Body of pancreas (tissue), 4 donors: Measurements from ENCODE around the gene ENAM. TPM values are rescaled to one million over a fixed set of nuclear protein-coding genes. Genes with fewer than 3 reads are reported as not detected.

Experiments
- ATAC-seq: fragments of 150-250 bp; one replicate; pipeline ENCODE4 v1.9.1; 2016
- DNase-seq, 4 donors: peaks; one replicate each; pipeline ENCODE4 v3.0.0-alpha.2; 2019
- H3K27ac ChIP-seq, 4 donors: fragments of 200-600 bp; sonication (generic); 1 replicate in 3 of 4; 2 replicates in 1 of 4; pipeline versions ENCODE4 v1.5.1 to v1.6.1; 2016 to 2019; ENCODE audit warnings: mild to moderate bottlenecking in 1 of 4, mixed read lengths in 1 of 4, moderate library complexity in 1 of 4
- H3K27me3 ChIP-seq, 2 donors: fragments of 200-600 bp; sonication (generic); one replicate each; pipeline ENCODE4 v1.6.0; 2016; ENCODE audit warnings: mild to moderate bottlenecking in 1 of 2
- H3K36me3 ChIP-seq, 2 donors: fragments of 200-600 bp; sonication (generic); replicated peaks in 1 of 2; 2 replicates each; pipeline ENCODE4 v1.5.1; 2016; ENCODE audit warnings: low read depth in 2 of 2; ENCODE audit not compliant: insufficient read depth in 1 of 2
- H3K4me1 ChIP-seq: fragments of 200-600 bp; sonication (generic); one replicate; pipeline ENCODE4 v1.6.0; 2016
- H3K4me3 ChIP-seq, 2 donors: fragments of 200-600 bp; sonication (generic); 1 replicate in 1 of 2; 2 replicates in 1 of 2; pipeline ENCODE4 v1.5.1; 2016 to 2019
- H3K9me3 ChIP-seq, 3 donors: fragments of 200-600 bp; sonication (generic); 1 replicate in 2 of 3; 2 replicates in 1 of 3; pipeline ENCODE4 v1.5.1; 2016
- POLR2A ChIP-seq, 3 donors: fragments of 450-650 bp; IDR thresholded peaks; one replicate each; pipeline ENCODE4 v1.6.1; 2016; ENCODE audit warnings: antibody characterized with exemption in 3 of 3, mild to moderate bottlenecking in 2 of 3
- WGBS, 2 donors: methylation state at CpG; one replicate each; pipeline ENCODE4 v1.1.5; 2017; 5-methylcytosine and 5-hydroxymethylcytosine counted together
- intact Hi-C: fragments of 100-400 bp; cut with DNase I; formaldehyde crosslinking; loops from one replicate; pipeline ENCODE4 v1.15.1; 2023
- total RNA-seq, 2 donors: library from RNA; depleted of rRNA; stranded (reverse); fragments of >200 nt; gene quantifications; one replicate each; pipeline ENCODE4 v1.1.0, GENCODE V29; 2016
- TF ChIP-seq, protein P1 (sequence below), 7 experiments: fragments of 450-650 bp in 4 of 7; fragments of 200-600 bp in 3 of 7; sonication (generic) in 3 of 7; IDR thresholded peaks; one replicate each; pipeline ENCODE4 v1.5.1; 2016 to 2019; ENCODE audit warnings: antibody characterized with exemption in 7 of 7

Gene ENAM
- total RNA-seq, 2 donors from 2014 or later = 0.99 to 2.3 TPM

DNA sequence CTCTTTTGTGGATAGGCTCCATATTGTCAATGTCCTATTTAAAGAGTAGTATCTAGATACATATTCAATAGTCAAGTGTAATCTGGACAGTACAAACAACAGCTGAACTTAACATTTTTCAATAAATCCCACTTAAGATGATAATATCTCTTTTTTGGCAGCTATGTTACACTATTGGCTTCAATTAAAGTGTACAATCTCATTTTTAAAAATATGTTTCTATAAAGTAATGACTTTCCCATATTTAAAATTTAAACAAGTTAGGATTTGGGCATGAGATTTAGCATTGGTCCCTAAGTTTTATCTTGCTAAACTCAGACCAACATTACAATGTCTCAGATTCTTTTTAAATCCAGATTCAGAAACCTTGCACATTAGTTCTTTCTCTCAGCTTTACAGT, 45.6 kb downstream of the ENAM start:
- no peak overlapping the region for H3K27ac ChIP-seq
- no peaks in the 10 kb centered on the region for H3K4me1 ChIP-seq
- H3K36me3 ChIP-seq = no peaks in the 10 kb centered on the region
- DNase-seq = no peak
- H3K27me3 ChIP-seq = no peaks in the 10 kb centered on the region
- no peak for ATAC-seq
- H3K4me3 ChIP-seq = no peak overlapping the region
- TF ChIP-seq POLR2A (IDR thresholded peaks at IDR 0.05) = no peak
- TF ChIP-seq, protein P1, sequence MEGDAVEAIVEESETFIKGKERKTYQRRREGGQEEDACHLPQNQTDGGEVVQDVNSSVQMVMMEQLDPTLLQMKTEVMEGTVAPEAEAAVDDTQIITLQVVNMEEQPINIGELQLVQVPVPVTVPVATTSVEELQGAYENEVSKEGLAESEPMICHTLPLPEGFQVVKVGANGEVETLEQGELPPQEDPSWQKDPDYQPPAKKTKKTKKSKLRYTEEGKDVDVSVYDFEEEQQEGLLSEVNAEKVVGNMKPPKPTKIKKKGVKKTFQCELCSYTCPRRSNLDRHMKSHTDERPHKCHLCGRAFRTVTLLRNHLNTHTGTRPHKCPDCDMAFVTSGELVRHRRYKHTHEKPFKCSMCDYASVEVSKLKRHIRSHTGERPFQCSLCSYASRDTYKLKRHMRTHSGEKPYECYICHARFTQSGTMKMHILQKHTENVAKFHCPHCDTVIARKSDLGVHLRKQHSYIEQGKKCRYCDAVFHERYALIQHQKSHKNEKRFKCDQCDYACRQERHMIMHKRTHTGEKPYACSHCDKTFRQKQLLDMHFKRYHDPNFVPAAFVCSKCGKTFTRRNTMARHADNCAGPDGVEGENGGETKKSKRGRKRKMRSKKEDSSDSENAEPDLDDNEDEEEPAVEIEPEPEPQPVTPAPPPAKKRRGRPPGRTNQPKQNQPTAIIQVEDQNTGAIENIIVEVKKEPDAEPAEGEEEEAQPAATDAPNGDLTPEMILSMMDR (IDR thresholded peaks at IDR 0.05) = no peak
- H3K9me3 ChIP-seq = no peaks in the 10 kb centered on the region
- intact Hi-C loops = no loop called here

DNA sequence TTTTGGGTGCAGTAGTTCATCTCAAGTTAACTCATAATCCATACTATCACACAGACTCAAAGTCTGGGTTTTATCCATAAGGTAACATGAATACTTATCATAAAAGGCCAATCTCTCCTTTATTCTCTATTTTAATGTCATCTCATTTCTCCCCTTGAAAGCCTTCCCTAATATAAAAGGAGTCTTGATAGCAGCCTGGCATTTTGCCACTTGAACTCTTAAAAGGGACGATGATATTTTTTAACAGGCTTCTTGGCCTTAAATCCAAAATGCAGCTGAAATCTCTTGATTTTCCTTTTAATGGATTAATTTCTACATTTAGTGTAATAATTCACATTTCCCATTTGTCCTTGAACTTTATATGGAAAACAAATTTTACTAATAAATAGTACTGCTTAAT, 46.2 kb downstream of the ENAM start:
- intact Hi-C loops = no loop called here
- ATAC-seq (no peak), DNase-seq (no peak)
- Histone ChIP-seq H3K4me3 (no peak overlapping the region), H3K9me3 (no peaks in the 10 kb centered on the region), H3K27ac (no peak overlapping the region), H3K36me3 (no peaks in the 10 kb centered on the region), H3K4me1 (no peaks in the 10 kb centered on the region), H3K27me3 (no peaks in the 10 kb centered on the region)
- 63 to 70% methylated on average over 1 of the region's 1 CpG for whole genome bisulfite sequencing, 2 donors
- TF ChIP-seq, protein P1 (IDR thresholded peaks at IDR 0.05) = no peak
- TF ChIP-seq POLR2A (IDR thresholded peaks at IDR 0.05) = no peak

- intact Hi-C loops = no loop called here
- no peak for DNase-seq
- H3K4me3 ChIP-seq = no peak overlapping the region
- no peak overlapping the region for H3K27ac ChIP-seq
- no peaks in the 10 kb centered on the region for H3K36me3 ChIP-seq
- H3K27me3 ChIP-seq = no peaks in the 10 kb centered on the region
- no peak for ATAC-seq
- no peaks in the 10 kb centered on the region for H3K9me3 ChIP-seq
- no peaks in the 10 kb centered on the region for H3K4me1 ChIP-seq
- no peak for TF ChIP-seq POLR2A (IDR thresholded peaks at IDR 0.05)
- TF ChIP-seq, protein P1 (IDR thresholded peaks at IDR 0.05) = no peak
- WGBS, 2 donors = 86 to 90% methylated on average over 6 of the region's 6 CpGs
Measured at GRCh38 chr4:70676554-70677090, 48.1 kb downstream of the ENAM start.

DNA sequence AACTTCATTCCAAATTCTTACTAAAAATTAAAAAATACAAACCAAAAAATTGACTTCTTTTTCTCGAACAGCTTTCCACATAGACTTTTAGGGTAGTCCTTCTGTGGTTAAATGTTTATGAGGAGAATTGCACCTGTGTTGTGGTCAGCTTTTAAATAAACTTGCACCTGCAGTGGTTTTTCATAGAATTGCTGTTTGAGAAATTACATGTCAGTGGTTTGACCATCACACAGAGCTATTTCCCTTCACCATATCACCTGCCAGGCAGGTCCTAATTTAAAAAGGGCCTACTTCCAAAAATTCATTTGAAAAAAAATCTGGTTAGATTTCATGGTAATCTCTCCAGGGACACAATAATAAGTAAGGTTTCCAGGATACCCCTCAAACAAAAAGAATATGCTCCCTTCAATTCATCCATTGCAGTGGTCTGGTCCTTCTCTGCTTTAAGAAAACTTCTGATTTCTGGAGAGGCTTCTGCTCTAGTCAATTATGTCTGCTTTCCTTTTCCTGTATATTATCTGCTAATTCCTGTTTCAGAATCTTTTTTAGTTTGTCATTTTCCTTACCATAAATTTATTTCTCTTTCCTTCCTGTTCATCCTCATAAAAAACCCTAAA, 49.9 kb downstream of the ENAM start:
- intact Hi-C loops = no loop called here
- H3K27me3 ChIP-seq = no peaks in the 10 kb centered on the region
- no peaks in the 10 kb centered on the region for H3K4me1 ChIP-seq
- no peaks in the 10 kb centered on the region for H3K9me3 ChIP-seq
- no peak for ATAC-seq
- no peak for TF ChIP-seq POLR2A (IDR thresholded peaks at IDR 0.05)
- TF ChIP-seq, protein P1 (IDR thresholded peaks at IDR 0.05) = no peak
- no peak overlapping the region for H3K4me3 ChIP-seq
- H3K27ac ChIP-seq = no peak overlapping the region
- WGBS, 2 donors = 81 to 84% methylated on average over 1 of the region's 1 CpG
- H3K36me3 ChIP-seq = no peaks in the 10 kb centered on the region
- no peak for DNase-seq

DNA sequence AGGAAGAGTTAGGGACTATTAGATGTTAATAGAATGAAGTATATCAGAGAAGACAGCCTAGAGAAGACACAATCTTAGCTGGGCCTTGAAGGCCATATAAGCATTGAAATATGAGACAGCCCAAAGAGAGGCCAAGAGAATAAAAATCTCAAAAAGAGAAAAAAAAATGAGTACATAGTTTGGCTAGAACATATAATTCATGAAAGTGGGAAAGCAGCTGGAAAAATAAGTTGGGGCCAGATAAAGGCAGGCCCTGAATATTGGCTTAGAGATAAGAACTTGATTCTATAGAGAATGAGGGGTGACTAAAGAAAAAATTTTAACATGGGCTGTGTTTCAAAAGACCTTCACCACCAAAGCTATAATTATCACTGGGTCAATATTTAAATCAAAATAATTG, 52.4 kb downstream of the ENAM start:
- ATAC-seq (no peak), DNase-seq (no peak)
- H3K27me3 ChIP-seq = no peaks in the 10 kb centered on the region
- no peaks in the 10 kb centered on the region for H3K9me3 ChIP-seq
- H3K4me1 ChIP-seq = no peaks in the 10 kb centered on the region
- no peak overlapping the region for H3K4me3 ChIP-seq
- no peaks in the 10 kb centered on the region for H3K36me3 ChIP-seq
- intact Hi-C loops = no loop called here
- no peak for TF ChIP-seq POLR2A (IDR thresholded peaks at IDR 0.05)
- TF ChIP-seq, protein P1 (IDR thresholded peaks at IDR 0.05) = no peak
- no peak overlapping the region for H3K27ac ChIP-seq
